Prostate gland (tissue), 2 donors: ENCODE measurements around the gene CCDC192. TPM values are rescaled to one million over a fixed set of nuclear protein-coding genes. Genes with fewer than 3 reads are reported as not detected.
A peak's percentile ranks its signal among the peaks of the same experiment; 100 is the strongest.
"Not testable (repeated sequence)": the region's sequence is repeated elsewhere in the genome, so short reads cannot be mapped to it uniquely, and the experiment has no call there.

Experiments
- DNase-seq: peaks from one replicate; pipeline ENCODE4 v3.0.0-alpha.2; 2019; ENCODE audit warnings: low spot score
- H3K27ac ChIP-seq, 2 donors: fragments of 200-600 bp; sonication (generic); 2 replicates each; pipeline ENCODE4 v1.5.1; 2017 to 2019
- H3K27me3 ChIP-seq: fragments of 200-600 bp; sonication (generic); replicated peaks from 2 replicates; pipeline ENCODE4 v1.5.1; 2019; ENCODE audit not compliant: insufficient read depth
- H3K36me3 ChIP-seq, 2 donors: fragments of 200-600 bp; sonication (generic); 1 replicate in 1 of 2; 2 replicates in 1 of 2; pipeline versions ENCODE4 v1.5.1 to v1.8.1; 2017 to 2019
- H3K4me1 ChIP-seq: fragments of 200-600 bp; sonication (generic); replicated peaks from 2 replicates; pipeline ENCODE4 v1.5.1; 2019
- H3K4me3 ChIP-seq, 2 donors: fragments of 200-600 bp; sonication (generic); 2 replicates each; pipeline ENCODE4 v1.5.1; 2017 to 2019
- H3K9me3 ChIP-seq: fragments of 200-600 bp; sonication (generic); 2 replicates; pipeline ENCODE4 v1.5.1; 2017
- CTCF ChIP-seq, 4 experiments: fragments of 200-600 bp in 2 of 4; fragments of 450-650 bp in 2 of 4; sonication (generic) in 2 of 4; IDR thresholded peaks; 1 replicate in 3 of 4; 2 replicates in 1 of 4; pipeline ENCODE4 v1.5.1; 2016 to 2019; ENCODE audit warnings: antibody characterized with exemption in 4 of 4, mild to moderate bottlenecking in 2 of 4, moderate library complexity in 2 of 4
- POLR2A ChIP-seq: fragments of 450-650 bp; IDR thresholded peaks from one replicate; pipeline ENCODE4 v1.6.1; 2016; ENCODE audit warnings: antibody characterized with exemption, mild to moderate bottlenecking
- POLR2AphosphoS5 ChIP-seq: sonication (generic); formaldehyde crosslinking; IDR thresholded peaks from one replicate; pipeline ENCODE4 v1.6.1; 2017; ENCODE audit warnings: antibody characterized with exemption
- WGBS: methylation state at CpG from one replicate; pipeline ENCODE4 v1.1.5; 2018; 5-methylcytosine and 5-hydroxymethylcytosine counted together
- intact Hi-C: fragments of 100-400 bp; cut with DNase I; formaldehyde crosslinking; loops from one replicate; pipeline ENCODE4 v1.14.2; 2022
- total RNA-seq, 2 donors: library from RNA; depleted of rRNA; stranded (reverse); fragments of >200 nt; gene quantifications; one replicate each; pipeline ENCODE4 v1.1.0, GENCODE V29; 2016

Gene CCDC192
- total RNA-seq, 2 donors from 2014 or later, result not detected

DNA sequence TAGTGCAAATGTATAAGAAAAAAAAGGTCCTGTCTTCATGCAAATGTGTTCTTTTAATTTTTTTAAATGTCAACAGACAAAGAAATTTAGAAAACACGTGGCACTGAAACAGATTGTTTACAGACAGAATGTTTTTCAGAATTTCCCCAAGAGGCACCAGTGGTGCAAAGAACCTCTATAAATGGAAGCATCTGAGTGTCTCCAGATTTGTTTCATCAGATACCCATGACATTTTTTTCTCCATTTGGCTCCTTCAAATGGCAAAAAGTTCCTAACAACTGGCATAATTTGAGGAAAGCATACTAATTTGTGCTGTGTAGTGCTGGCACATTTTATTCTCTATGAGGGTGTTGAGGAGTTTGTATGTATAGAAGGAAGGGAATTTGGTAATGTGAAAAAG is 15.0 kb downstream of the CCDC192 start:
- H3K4me1 ChIP-seq, result no peaks in the 10 kb centered on the region
- no peak overlapping the region for H3K4me3 ChIP-seq
- WGBS, result 50% methylated on average over 1 of the region's 1 CpG
- no peaks in the 10 kb centered on the region for H3K36me3 ChIP-seq
- intact Hi-C loops, result no loop called here
- H3K27me3 ChIP-seq, result no peaks in the 10 kb centered on the region
- no peak for TF ChIP-seq POLR2A
- no peak for TF ChIP-seq POLR2AphosphoS5
- TF ChIP-seq CTCF (IDR thresholded peaks at IDR 0.05), result no peak
- H3K27ac ChIP-seq, result no peak overlapping the region
- DNase-seq, result no peak
- no peaks in the 10 kb centered on the region for H3K9me3 ChIP-seq

DNA sequence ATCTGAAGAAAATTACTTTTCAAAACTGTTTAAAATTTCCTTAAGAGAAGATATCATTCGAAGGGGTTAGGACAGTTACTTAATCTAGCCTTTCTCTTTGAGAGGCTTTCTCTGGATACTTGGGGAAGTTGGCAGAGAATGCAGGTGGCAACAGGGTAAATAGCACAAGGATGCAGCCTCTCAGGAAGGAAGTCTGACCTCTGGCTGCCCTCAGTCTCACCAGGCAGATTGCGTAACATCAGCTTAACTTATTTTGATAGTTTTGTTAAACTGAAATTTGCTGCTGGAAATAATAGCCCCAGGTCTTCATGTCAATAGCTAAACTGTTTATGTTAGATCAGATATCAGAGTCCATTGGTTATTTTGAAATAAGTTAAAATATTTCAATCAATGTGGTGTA is 20.4 kb downstream of the CCDC192 start:
- Histone ChIP-seq H3K36me3 (no peaks in the 10 kb centered on the region), H3K27ac (no peak overlapping the region), H3K27me3 (no peaks in the 10 kb centered on the region), H3K9me3 (no peaks in the 10 kb centered on the region), H3K4me3 (no peak overlapping the region), H3K4me1 (no peaks in the 10 kb centered on the region)
- DNase-seq, result peak; percentile 20
- 42% methylated on average over 2 of the region's 2 CpGs for WGBS
- intact Hi-C loops, result no loop called here
- TF ChIP-seq POLR2AphosphoS5 (peak; percentile 45), POLR2A (no peak), CTCF (IDR thresholded peaks at IDR 0.05) (no peak)

- H3K36me3 ChIP-seq, result no peaks in the 10 kb centered on the region
- WGBS, result 93% methylated on average over 1 of the region's 1 CpG
- TF ChIP-seq POLR2AphosphoS5, result no peak
- TF ChIP-seq CTCF (IDR thresholded peaks at IDR 0.05), result no peak
- TF ChIP-seq POLR2A, result no peak
- no peaks in the 10 kb centered on the region for H3K27me3 ChIP-seq
- H3K27ac ChIP-seq, result no peak overlapping the region
- intact Hi-C loops, result no loop called here
- no peak overlapping the region for H3K4me3 ChIP-seq
- DNase-seq, result no peak
- no peaks in the 10 kb centered on the region for H3K9me3 ChIP-seq
- H3K4me1 ChIP-seq, result no peaks in the 10 kb centered on the region
Observed at GRCh38 chr5:127725673-127726072, 22.5 kb downstream of the CCDC192 start.

- Histone ChIP-seq H3K27ac (no peak overlapping the region), H3K4me1 (no peaks in the 10 kb centered on the region), H3K4me3 (no peak overlapping the region), H3K36me3 (no peaks in the 10 kb centered on the region), H3K9me3 (no peaks in the 10 kb centered on the region), H3K27me3 (no peaks in the 10 kb centered on the region)
- WGBS, result 92% methylated on average over 1 of the region's 1 CpG
- TF ChIP-seq POLR2AphosphoS5, result no peak
- no peak for TF ChIP-seq CTCF (IDR thresholded peaks at IDR 0.05)
- TF ChIP-seq POLR2A, result no peak
- intact Hi-C loops, result no loop called here
- no peak for DNase-seq
Observed at GRCh38 chr5:127732963-127733362, 29.8 kb downstream of the CCDC192 start.

DNA sequence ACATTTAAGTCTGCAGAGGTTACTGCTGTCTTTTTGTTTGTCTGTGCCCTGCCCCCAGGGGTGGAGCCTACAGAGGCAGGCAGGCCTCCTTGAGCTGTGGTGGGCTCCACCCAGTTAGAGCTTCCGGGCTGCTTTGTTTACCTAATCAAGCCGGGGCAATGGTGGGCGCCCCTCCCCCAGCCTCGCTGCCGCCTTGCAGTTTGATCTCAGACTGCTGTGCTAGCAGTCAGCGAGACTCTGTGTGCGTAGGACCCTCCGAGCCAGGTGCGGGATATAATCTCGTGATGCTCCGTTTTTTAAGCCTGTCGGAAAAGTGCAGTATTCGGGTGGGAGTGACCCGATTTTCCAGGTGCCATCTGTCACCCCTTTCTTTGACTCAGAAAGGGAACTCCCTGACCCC is 36.2 kb downstream of the CCDC192 start:
- H3K4me1 ChIP-seq, H3K9me3 ChIP-seq, intact Hi-C loops, H3K27me3 ChIP-seq, H3K4me3 ChIP-seq, H3K27ac ChIP-seq, DNase-seq, H3K36me3 ChIP-seq: not testable (repeated sequence)
- 56% methylated on average over 14 of the region's 14 CpGs for WGBS
